ENCODE measurements around the gene STAT3. TPM values are rescaled to one million over a fixed set of nuclear protein-coding genes. Genes with fewer than 3 reads are reported as not detected.

The STAT3 gene
- total and polyA plus RNA-seq, 2 of the 13 experiments (the other 11 are each of a cell fraction or from before 2014, with no cell fraction given): 61.8 to 62.4 TPM

- TF ChIP-seq, protein P1, sequence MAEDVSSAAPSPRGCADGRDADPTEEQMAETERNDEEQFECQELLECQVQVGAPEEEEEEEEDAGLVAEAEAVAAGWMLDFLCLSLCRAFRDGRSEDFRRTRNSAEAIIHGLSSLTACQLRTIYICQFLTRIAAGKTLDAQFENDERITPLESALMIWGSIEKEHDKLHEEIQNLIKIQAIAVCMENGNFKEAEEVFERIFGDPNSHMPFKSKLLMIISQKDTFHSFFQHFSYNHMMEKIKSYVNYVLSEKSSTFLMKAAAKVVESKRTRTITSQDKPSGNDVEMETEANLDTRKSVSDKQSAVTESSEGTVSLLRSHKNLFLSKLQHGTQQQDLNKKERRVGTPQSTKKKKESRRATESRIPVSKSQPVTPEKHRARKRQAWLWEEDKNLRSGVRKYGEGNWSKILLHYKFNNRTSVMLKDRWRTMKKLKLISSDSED (CRISPR knock-in tag; IDR thresholded peaks at IDR 0.05): no peak
- TF ChIP-seq ZBTB7B (CRISPR knock-in tag; IDR thresholded peaks at IDR 0.05): peak; percentile 100
- TF ChIP-seq DMAP1 (CRISPR knock-in tag; IDR thresholded peaks at IDR 0.05): peak; percentile 86
- peak; percentile 96 for TF ChIP-seq YEATS4 (CRISPR knock-in tag; IDR thresholded peaks at IDR 0.05; ENCODE audit: borderline replicate concordance)
- TF ChIP-seq, protein P2, sequence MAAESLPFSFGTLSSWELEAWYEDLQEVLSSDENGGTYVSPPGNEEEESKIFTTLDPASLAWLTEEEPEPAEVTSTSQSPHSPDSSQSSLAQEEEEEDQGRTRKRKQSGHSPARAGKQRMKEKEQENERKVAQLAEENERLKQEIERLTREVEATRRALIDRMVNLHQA (CRISPR knock-in tag; IDR thresholded peaks at IDR 0.05): 0 out of 2 replicates have a peak, but pooled peaks have one; percentile 55
- no peak for TF ChIP-seq KLF9 (CRISPR knock-in tag; IDR thresholded peaks at IDR 0.05; ENCODE audit: low read depth)
- TF ChIP-seq TFAP4 (IDR thresholded peaks at IDR 0.05; ENCODE audit: borderline replicate concordance, low read depth): no peak
- TF ChIP-seq, protein P3, sequence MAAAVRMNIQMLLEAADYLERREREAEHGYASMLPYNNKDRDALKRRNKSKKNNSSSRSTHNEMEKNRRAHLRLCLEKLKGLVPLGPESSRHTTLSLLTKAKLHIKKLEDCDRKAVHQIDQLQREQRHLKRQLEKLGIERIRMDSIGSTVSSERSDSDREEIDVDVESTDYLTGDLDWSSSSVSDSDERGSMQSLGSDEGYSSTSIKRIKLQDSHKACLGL (CRISPR knock-in tag; IDR thresholded peaks at IDR 0.05): peak; percentile 26; the same call in 1 of the 2 replicates
- TF ChIP-seq CAMTA2 (CRISPR knock-in tag; IDR thresholded peaks at IDR 0.05; ENCODE audit: borderline replicate concordance): no peak
- 0 out of 2 replicates have a peak, but pooled peaks have one; percentile 75 for TF ChIP-seq MXD4 (CRISPR knock-in tag; IDR thresholded peaks at IDR 0.05)
- TF ChIP-seq CCAR2 (optimal IDR thresholded peaks at IDR 0.05; ENCODE audit: low read depth, low read length): no peak
- peak; percentile 88; the same call in 1 of the 2 replicates for TF ChIP-seq ZNF709 (CRISPR knock-in tag; IDR thresholded peaks at IDR 0.05)
- no peak for TF ChIP-seq NBN (conservative IDR thresholded peaks at IDR 0.05)
- TF ChIP-seq, protein P4, sequence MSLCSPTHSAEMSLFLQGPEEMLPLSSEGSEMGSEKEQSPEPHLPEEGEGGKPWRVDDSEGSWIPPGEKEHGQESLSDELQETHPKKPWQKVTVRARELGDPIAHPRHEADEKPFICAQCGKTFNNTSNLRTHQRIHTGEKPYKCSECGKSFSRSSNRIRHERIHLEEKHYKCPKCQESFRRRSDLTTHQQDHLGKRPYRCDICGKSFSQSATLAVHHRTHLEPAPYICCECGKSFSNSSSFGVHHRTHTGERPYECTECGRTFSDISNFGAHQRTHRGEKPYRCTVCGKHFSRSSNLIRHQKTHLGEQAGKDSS (CRISPR knock-in tag; IDR thresholded peaks at IDR 0.05; ENCODE audit: borderline replicate concordance, low read depth): peak; percentile 23; the same call in 1 of the 2 replicates
- peak; percentile 90 for TF ChIP-seq ESRRA (CRISPR knock-in tag; IDR thresholded peaks at IDR 0.05; ENCODE audit: low read depth)
- TF ChIP-seq, protein P5, sequence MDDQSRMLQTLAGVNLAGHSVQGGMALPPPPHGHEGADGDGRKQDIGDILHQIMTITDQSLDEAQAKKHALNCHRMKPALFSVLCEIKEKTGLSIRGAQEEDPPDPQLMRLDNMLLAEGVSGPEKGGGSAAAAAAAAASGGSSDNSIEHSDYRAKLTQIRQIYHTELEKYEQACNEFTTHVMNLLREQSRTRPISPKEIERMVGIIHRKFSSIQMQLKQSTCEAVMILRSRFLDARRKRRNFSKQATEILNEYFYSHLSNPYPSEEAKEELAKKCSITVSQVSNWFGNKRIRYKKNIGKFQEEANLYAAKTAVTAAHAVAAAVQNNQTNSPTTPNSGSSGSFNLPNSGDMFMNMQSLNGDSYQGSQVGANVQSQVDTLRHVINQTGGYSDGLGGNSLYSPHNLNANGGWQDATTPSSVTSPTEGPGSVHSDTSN (CRISPR knock-in tag; IDR thresholded peaks at IDR 0.05; ENCODE audit: borderline replicate concordance): peak; percentile 56; the same call in 1 of the 2 replicates
- TF ChIP-seq SAFB2 (CRISPR knock-in tag; IDR thresholded peaks at IDR 0.05; ENCODE audit: borderline replicate concordance, low read depth): peak; percentile 95; the same call in 1 of the 2 replicates
- TF ChIP-seq ZNF34 (CRISPR knock-in tag; IDR thresholded peaks at IDR 0.05; ENCODE audit: borderline replicate concordance): no peak
- no peak for TF ChIP-seq PHB2 (IDR thresholded peaks at IDR 0.05; ENCODE audit: partially characterized antibody)
- TF ChIP-seq RCOR2 (CRISPR knock-in tag; IDR thresholded peaks at IDR 0.05): 0 out of 2 replicates have a peak, but pooled peaks have one; percentile 57
- TF ChIP-seq ZNF724P (CRISPR knock-in tag; IDR thresholded peaks at IDR 0.05; ENCODE audit: borderline replicate concordance): 0 out of 2 replicates have a peak, but pooled peaks have one; percentile 31
- peak; percentile 72; the same call in 1 of the 2 replicates for TF ChIP-seq ZFP41 (CRISPR knock-in tag; IDR thresholded peaks at IDR 0.05; ENCODE audit: borderline replicate concordance)
- peak; percentile 78 for TF ChIP-seq FOSL2 (CRISPR knock-in tag; IDR thresholded peaks at IDR 0.05)
- no peak for TF ChIP-seq JUND (CRISPR knock-in tag; IDR thresholded peaks at IDR 0.05)
- TF ChIP-seq HNF4G (IDR thresholded peaks at IDR 0.05; ENCODE audit: borderline replicate concordance, low read depth, low read length): peak; percentile 93
- TF ChIP-seq HNF4G (CRISPR knock-in tag; IDR thresholded peaks at IDR 0.05; ENCODE audit: borderline replicate concordance, low read depth): peak; percentile 66; the same call in 1 of the 2 replicates
Observed at GRCh38 chr17:42276609-42277341, 111.5 kb downstream of the STAT3 start (continued).
